Measurements from ENCODE around the gene BTN1A1. TPM values are rescaled to one million over a fixed set of nuclear protein-coding genes. Genes with fewer than 3 reads are reported as not detected.

Gene BTN1A1
- polyA plus RNA-seq, 1 donor (not counting 4 experiments of a cell fraction or from before 2014, with no cell fraction given): not detected

- dilution Hi-C loops (cut with MboI; ENCODE audit: extremely low pct_ligation_motif_present, low sequenced_read_pairs): no loop called here
- H3K9ac ChIP-seq (ENCODE audit: control insufficient read depth, extremely low read depth, insufficient read depth, low read length): no peak overlapping the region
- no peaks in the 10 kb centered on the region for H3K4me1 ChIP-seq (ENCODE audit: control insufficient read depth, extremely low read depth, insufficient read depth, low read length)
- no peaks in the 10 kb centered on the region for H4K20me1 ChIP-seq (ENCODE audit: control insufficient read depth, extremely low read depth, insufficient read depth, low read length)
- DNase-seq (ENCODE audit: low read depth, low spot score) (no peak), FAIRE-seq (no peak)
- H3K27ac ChIP-seq (ENCODE audit: control insufficient read depth, insufficient read depth, low read length): no peak overlapping the region
- TF ChIP-seq EZH2 (IDR thresholded peaks at IDR 0.05; ENCODE audit: low read length): no peak
- TF ChIP-seq, protein P1, sequence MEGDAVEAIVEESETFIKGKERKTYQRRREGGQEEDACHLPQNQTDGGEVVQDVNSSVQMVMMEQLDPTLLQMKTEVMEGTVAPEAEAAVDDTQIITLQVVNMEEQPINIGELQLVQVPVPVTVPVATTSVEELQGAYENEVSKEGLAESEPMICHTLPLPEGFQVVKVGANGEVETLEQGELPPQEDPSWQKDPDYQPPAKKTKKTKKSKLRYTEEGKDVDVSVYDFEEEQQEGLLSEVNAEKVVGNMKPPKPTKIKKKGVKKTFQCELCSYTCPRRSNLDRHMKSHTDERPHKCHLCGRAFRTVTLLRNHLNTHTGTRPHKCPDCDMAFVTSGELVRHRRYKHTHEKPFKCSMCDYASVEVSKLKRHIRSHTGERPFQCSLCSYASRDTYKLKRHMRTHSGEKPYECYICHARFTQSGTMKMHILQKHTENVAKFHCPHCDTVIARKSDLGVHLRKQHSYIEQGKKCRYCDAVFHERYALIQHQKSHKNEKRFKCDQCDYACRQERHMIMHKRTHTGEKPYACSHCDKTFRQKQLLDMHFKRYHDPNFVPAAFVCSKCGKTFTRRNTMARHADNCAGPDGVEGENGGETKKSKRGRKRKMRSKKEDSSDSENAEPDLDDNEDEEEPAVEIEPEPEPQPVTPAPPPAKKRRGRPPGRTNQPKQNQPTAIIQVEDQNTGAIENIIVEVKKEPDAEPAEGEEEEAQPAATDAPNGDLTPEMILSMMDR (optimal IDR thresholded peaks at IDR 0.05 in 1 of 3, IDR thresholded peaks at IDR 0.05 in 1 of 3, conservative IDR thresholded peaks at IDR 0.05 in 1 of 3; ENCODE audit: extremely low read depth in 1 of 3, insufficient read depth in 2 of 3, low read length in 3 of 3): no peak
- no peak overlapping the region for H2AFZ ChIP-seq (ENCODE audit: control insufficient read depth, low read length)
- H3K36me3 ChIP-seq (ENCODE audit: control insufficient read depth in 2 of 2, extremely low read depth in 1 of 2, insufficient read depth in 2 of 2, low read length in 2 of 2): no peaks in the 10 kb centered on the region
- no peak overlapping the region for H3K4me2 ChIP-seq (ENCODE audit: control insufficient read depth, extremely low read depth, insufficient read depth, low read depth, low read length)
- H3K4me3 ChIP-seq (ENCODE audit: control insufficient read depth in 2 of 3, extremely low read depth in 1 of 3, insufficient read depth in 2 of 3, low read depth in 1 of 3, low read length in 3 of 3): no peak overlapping the region
- no peaks in the 10 kb centered on the region for H3K9me1 ChIP-seq (ENCODE audit: control insufficient read depth, extremely low read depth, insufficient read depth, low read length)
- no peaks in the 10 kb centered on the region for H3K27me3 ChIP-seq (ENCODE audit: control insufficient read depth, extremely low read depth, insufficient read depth, low read length)
- no peaks in the 10 kb centered on the region for H3K9me3 ChIP-seq (ENCODE audit: control insufficient read depth, low read depth, low read length)
- no peaks in the 10 kb centered on the region for H3K79me2 ChIP-seq (ENCODE audit: control insufficient read depth, insufficient read depth, low read length)
Observed at GRCh38 chr6:26483727-26484126, 16.4 kb upstream of the BTN1A1 start.

GRCh38 chr6:26484161-26484560, 15.9 kb upstream of the BTN1A1 start:
- Histone ChIP-seq H2AFZ (ENCODE audit: control insufficient read depth, low read length) (no peak overlapping the region), H3K27me3 (ENCODE audit: control insufficient read depth, extremely low read depth, insufficient read depth, low read length) (no peaks in the 10 kb centered on the region), H3K4me2 (ENCODE audit: control insufficient read depth, extremely low read depth, insufficient read depth, low read depth, low read length) (no peak overlapping the region), H3K4me1 (ENCODE audit: control insufficient read depth, extremely low read depth, insufficient read depth, low read length) (no peaks in the 10 kb centered on the region), H3K27ac (ENCODE audit: control insufficient read depth, insufficient read depth, low read length) (no peak overlapping the region), H3K9me1 (ENCODE audit: control insufficient read depth, extremely low read depth, insufficient read depth, low read length) (no peaks in the 10 kb centered on the region), H4K20me1 (ENCODE audit: control insufficient read depth, extremely low read depth, insufficient read depth, low read length) (no peaks in the 10 kb centered on the region), H3K9ac (ENCODE audit: control insufficient read depth, extremely low read depth, insufficient read depth, low read length) (no peak overlapping the region), H3K9me3 (ENCODE audit: control insufficient read depth, low read depth, low read length) (no peaks in the 10 kb centered on the region), H3K36me3 (ENCODE audit: control insufficient read depth in 2 of 2, extremely low read depth in 1 of 2, insufficient read depth in 2 of 2, low read length in 2 of 2) (no peaks in the 10 kb centered on the region), H3K79me2 (ENCODE audit: control insufficient read depth, insufficient read depth, low read length) (no peaks in the 10 kb centered on the region), H3K4me3 (ENCODE audit: control insufficient read depth in 2 of 3, extremely low read depth in 1 of 3, insufficient read depth in 2 of 3, low read depth in 1 of 3, low read length in 3 of 3) (no peak overlapping the region)
- TF ChIP-seq EZH2 (IDR thresholded peaks at IDR 0.05; ENCODE audit: low read length): no peak
- TF ChIP-seq, protein P1 (optimal IDR thresholded peaks at IDR 0.05 in 1 of 3, IDR thresholded peaks at IDR 0.05 in 1 of 3, conservative IDR thresholded peaks at IDR 0.05 in 1 of 3; ENCODE audit: extremely low read depth in 1 of 3, insufficient read depth in 2 of 3, low read length in 3 of 3): no peak
- dilution Hi-C loops (cut with MboI; ENCODE audit: extremely low pct_ligation_motif_present, low sequenced_read_pairs): no loop called here
- DNase-seq (ENCODE audit: low read depth, low spot score) (no peak), FAIRE-seq (no peak)

Data from keratinocyte (primary cell).